Measurements from ENCODE around the gene DCTN1.

DCTN1 gene

GRCh38 chr2:74316627-74317295, 63.4 kb downstream of the DCTN1 start:
- DNase-seq = no peak

- DNase-seq = no peak
Observed at GRCh38 chr2:74314107-74314506, 66.0 kb downstream of the DCTN1 start.

GRCh38 chr2:74313497-74313896, 66.6 kb downstream of the DCTN1 start:
- no peak for DNase-seq

GRCh38 chr2:74312913-74313312, 67.2 kb downstream of the DCTN1 start:
- no peak for DNase-seq

Measured in activated naive CD4-positive, alpha-beta T cell (primary cell).